Endothelial cell of umbilical vein (primary cell): ENCODE data around the gene MGAT5. TPM values are rescaled to one million over a fixed set of nuclear protein-coding genes. Genes with fewer than 3 reads are reported as not detected.

ENCODE experiments used
- BruUV-seq: library from RNA; stranded (reverse); fragments of 400-500 nt; replicated peaks from 2 replicates; lab custom pipeline; 2021; lab: Mats Ljungman, UMichigan
- CTCF ChIA-PET: fragments of 300-600, 350-600 bp; sonication (Branson Sonifier 250); formaldehyde crosslinking; loops from one replicate; lab custom pipeline; 2021; ENCODE audit warnings: antibody characterized with exemption, inconsistent platforms; lab: Charles Lee
- POLR2A ChIA-PET: fragments of 300-600, 350-600 bp; sonication (Branson Sonifier 250); formaldehyde crosslinking; loops from one replicate; lab custom pipeline; 2021; ENCODE audit warnings: antibody characterized with exemption, inconsistent platforms; lab: Charles Lee
- DNase-seq: peaks from one replicate; pipeline ENCODE4 v3.0.0-alpha.2; 2011; ENCODE audit warnings: low read depth, low spot score
- FAIRE-seq: peaks from 2 replicates; lab custom pipeline; 2011; peaks lifted over from hg19 to GRCh38; lab: Jason Lieb, UNC
- H2AFZ ChIP-seq: 2 replicates; pipeline ENCODE4 v1.6.0; 2012; ENCODE audit warnings: low read depth, low read length, control low read depth, inconsistent platforms
- H3K27ac ChIP-seq: 2 replicates; pipeline ENCODE4 v1.5.1; 2011; ENCODE audit warnings: low read depth, mild to moderate bottlenecking, control low read depth, low read length, moderate library complexity; ENCODE audit not compliant: insufficient read depth
- H3K27me3 ChIP-seq, 2 experiments: 2 replicates each; pipeline versions ENCODE4 v1.6.0 to v1.6.1; 2011; ENCODE audit warnings: low read length in 2 of 2, mixed read lengths in 1 of 2; ENCODE audit not compliant: control insufficient read depth in 2 of 2, insufficient read depth in 2 of 2
- H3K36me3 ChIP-seq, 2 experiments: 2 replicates in 1 of 2; 3 replicates in 1 of 2; pipeline ENCODE4 v1.5.1; 2011; ENCODE audit warnings: low read length in 2 of 2, mild to moderate bottlenecking in 1 of 2, moderate library complexity in 1 of 2; ENCODE audit not compliant: control insufficient read depth in 2 of 2, insufficient read depth in 2 of 2; ENCODE audit errors: extremely low read depth in 1 of 2
- H3K4me1 ChIP-seq: 3 replicates; pipeline ENCODE4 v1.5.1; 2011; ENCODE audit warnings: mild to moderate bottlenecking, low read length; ENCODE audit not compliant: control insufficient read depth, insufficient read depth; ENCODE audit errors: extremely low read depth
- H3K4me2 ChIP-seq: 2 replicates; pipeline ENCODE4 v1.6.1; 2011; ENCODE audit warnings: low read length, control low read depth, mixed read lengths; ENCODE audit not compliant: insufficient read depth
- H3K4me3 ChIP-seq, 3 experiments: fragments of 200-600 bp in 1 of 3; sonication (generic), shearing (Covaris generic) in 1 of 3; replicated peaks in 1 of 3; 2 replicates each; pipeline ENCODE4 v1.5.1; 2011 to 2016; ENCODE audit warnings: control low read depth in 3 of 3, low read length in 3 of 3, mild to moderate bottlenecking in 2 of 3, inconsistent platforms in 1 of 3, low read depth in 1 of 3, moderate library complexity in 1 of 3; ENCODE audit not compliant: insufficient read depth in 1 of 3
- H3K79me2 ChIP-seq: 2 replicates; pipeline ENCODE4 v1.6.0; 2012; ENCODE audit warnings: low read length, inconsistent platforms; ENCODE audit not compliant: control insufficient read depth, insufficient read depth
- H3K9ac ChIP-seq: replicated peaks from 2 replicates; pipeline ENCODE3; 2011; ENCODE audit warnings: low read length, control low read depth; ENCODE audit not compliant: insufficient read depth; ENCODE audit errors: extremely low read depth
- H3K9me1 ChIP-seq: replicated peaks from 3 replicates; pipeline ENCODE4 v1.6.0; 2011; ENCODE audit warnings: mild to moderate bottlenecking, low read length; ENCODE audit not compliant: control insufficient read depth, insufficient read depth; ENCODE audit errors: extremely low read depth
- H3K9me3 ChIP-seq: replicated peaks from 2 replicates; pipeline ENCODE4 v1.5.1; 2012; ENCODE audit warnings: low read length, inconsistent platforms; ENCODE audit not compliant: control insufficient read depth, insufficient read depth
- H4K20me1 ChIP-seq: replicated peaks from 2 replicates; pipeline ENCODE3; 2011; ENCODE audit warnings: mild to moderate bottlenecking, low read length; ENCODE audit not compliant: control insufficient read depth, insufficient read depth; ENCODE audit errors: extremely low read depth
- EZH2 ChIP-seq: IDR thresholded peaks from 2 replicates; pipeline ENCODE4 v1.6.1; 2012; ENCODE audit warnings: borderline replicate concordance, low read depth, mild to moderate bottlenecking, moderate library complexity, low read length, inconsistent platforms; ENCODE audit not compliant: severe bottlenecking
- FOS ChIP-seq: IDR thresholded peaks from 2 replicates; pipeline ENCODE4 v1.6.1; 2011; ENCODE audit warnings: mild to moderate bottlenecking, low read length, moderate library complexity, borderline replicate concordance; ENCODE audit not compliant: insufficient read depth
- GATA2 ChIP-seq: IDR thresholded peaks from 2 replicates; pipeline ENCODE4 v1.7.0; 2011; ENCODE audit warnings: low read depth, mild to moderate bottlenecking, moderate library complexity, mixed read lengths, low read length; ENCODE audit not compliant: insufficient read length, insufficient read depth
- JUN ChIP-seq: IDR thresholded peaks from 2 replicates; pipeline ENCODE4 v1.6.1; 2011; ENCODE audit warnings: borderline replicate concordance, low read depth; ENCODE audit not compliant: insufficient read length, insufficient read depth
- MYC ChIP-seq: IDR thresholded peaks from one replicate; pipeline ENCODE4 v1.6.1; 2011; ENCODE audit warnings: mild to moderate bottlenecking, low read depth, low read length
- POLR2A ChIP-seq: IDR thresholded peaks from 2 replicates; pipeline ENCODE4 v1.6.1; 2012; ENCODE audit warnings: low read depth, mild to moderate bottlenecking, control low read depth, low read length
- POLR2AphosphoS5 ChIP-seq: IDR thresholded peaks from 2 replicates; pipeline ENCODE4 v1.6.1; 2012; ENCODE audit warnings: low read depth, mild to moderate bottlenecking, control low read depth, low read length, moderate library complexity; ENCODE audit not compliant: insufficient read depth
- dilution Hi-C: fragments of 300-500 bp; cut with MboI; formaldehyde crosslinking; loops from one replicate; pipeline ENCODE4 v1.15.0; 2019; ENCODE audit warnings: low sequenced_read_pairs; ENCODE audit not compliant: extremely low pct_ligation_motif_present
- intact Hi-C: fragments of 100-400 bp; cut with micrococcal nuclease; formaldehyde crosslinking; loops from one replicate; pipeline ENCODE4 v1.10.0; 2022
- polyA plus RNA-seq, 4 experiments: library from polyadenylated mRNA; depleted of rRNA in 3 of 4; stranded (reverse) in 3 of 4; unstranded in 1 of 4; fragments of >200 nt; gene quantifications; 2 replicates each; pipeline versions ENCODE4 v1.2.1 to v1.2.3, GENCODE V29; 2011 to 2012; ENCODE audit warnings: missing spikeins in 1 of 4
- total RNA-seq: library from RNA; stranded (reverse); gene quantifications from 2 replicates; pipeline ENCODE4 v1.2.3, GENCODE V29; 2021
- TF ChIP-seq, protein P1 (sequence below), 2 donors: IDR thresholded peaks; 1 replicate in 1 of 2; 2 replicates in 1 of 2; pipeline ENCODE4 v1.5.1; 2011; ENCODE audit warnings: low read length in 2 of 2, mild to moderate bottlenecking in 2 of 2, moderate library complexity in 2 of 2, control low read depth in 1 of 2, inconsistent platforms in 1 of 2, low read depth in 1 of 2; ENCODE audit not compliant: insufficient read depth in 1 of 2; ENCODE audit errors: extremely low read depth in 1 of 2
- TF ChIP-seq, protein P2 (sequence below): IDR thresholded peaks from 2 replicates; pipeline ENCODE4 v1.6.1; 2011; ENCODE audit not compliant: insufficient read depth, insufficient read length

MGAT5 gene
- total and polyA plus RNA-seq, 2 donors (not counting 3 experiments of a cell fraction or from before 2014, with no cell fraction given) = 17.7 to 84.1 TPM

DNA sequence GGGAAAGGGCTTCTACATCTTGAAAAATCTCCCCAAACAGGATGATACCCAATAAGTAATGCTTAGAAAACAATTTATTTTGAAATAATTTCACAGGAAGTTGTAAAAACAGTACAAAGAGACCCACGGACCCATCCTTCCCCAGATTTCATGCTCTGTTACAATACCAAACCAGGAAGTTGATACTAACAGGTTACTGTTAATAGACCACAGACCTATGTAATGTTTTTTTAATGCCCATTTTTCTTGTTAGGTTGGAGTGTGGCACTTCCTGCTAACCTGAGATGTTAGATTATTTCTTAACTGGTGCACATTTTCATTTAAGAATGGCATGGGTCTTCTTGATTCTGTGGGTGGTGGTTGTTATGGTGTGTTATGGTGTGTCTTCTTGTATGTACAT, 21.4 kb upstream of the MGAT5 start:
- no peaks in the 10 kb centered on the region for H3K36me3 ChIP-seq
- ChIA-PET POLR2A (no interaction called here), CTCF (interaction anchor here (1.8 to 2.7 kb wide), 2 partner anchors 13 to 114 kb away, joined by 8 read pairs; no protein-coding TSS in a partner anchor)
- H3K9ac ChIP-seq = no peak overlapping the region
- DNase-seq (no peak), FAIRE-seq (no peak)
- H3K9me3 ChIP-seq = no peaks in the 10 kb centered on the region
- H3K4me2 ChIP-seq = no peak overlapping the region
- intact Hi-C loops (no loop called here), dilution Hi-C loops (no loop called here)
- peaks cover 12% of the 10 kb centered on the region for H3K79me2 ChIP-seq
- TF ChIP-seq POLR2AphosphoS5 (no peak), POLR2A (no peak), GATA2 (no peak), MYC (no peak), JUN (no peak), EZH2 (no peak), FOS (no peak)
- TF ChIP-seq, protein P1, sequence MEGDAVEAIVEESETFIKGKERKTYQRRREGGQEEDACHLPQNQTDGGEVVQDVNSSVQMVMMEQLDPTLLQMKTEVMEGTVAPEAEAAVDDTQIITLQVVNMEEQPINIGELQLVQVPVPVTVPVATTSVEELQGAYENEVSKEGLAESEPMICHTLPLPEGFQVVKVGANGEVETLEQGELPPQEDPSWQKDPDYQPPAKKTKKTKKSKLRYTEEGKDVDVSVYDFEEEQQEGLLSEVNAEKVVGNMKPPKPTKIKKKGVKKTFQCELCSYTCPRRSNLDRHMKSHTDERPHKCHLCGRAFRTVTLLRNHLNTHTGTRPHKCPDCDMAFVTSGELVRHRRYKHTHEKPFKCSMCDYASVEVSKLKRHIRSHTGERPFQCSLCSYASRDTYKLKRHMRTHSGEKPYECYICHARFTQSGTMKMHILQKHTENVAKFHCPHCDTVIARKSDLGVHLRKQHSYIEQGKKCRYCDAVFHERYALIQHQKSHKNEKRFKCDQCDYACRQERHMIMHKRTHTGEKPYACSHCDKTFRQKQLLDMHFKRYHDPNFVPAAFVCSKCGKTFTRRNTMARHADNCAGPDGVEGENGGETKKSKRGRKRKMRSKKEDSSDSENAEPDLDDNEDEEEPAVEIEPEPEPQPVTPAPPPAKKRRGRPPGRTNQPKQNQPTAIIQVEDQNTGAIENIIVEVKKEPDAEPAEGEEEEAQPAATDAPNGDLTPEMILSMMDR (IDR thresholded peaks at IDR 0.05; ENCODE audit: extremely low read depth in 1 of 2, insufficient read depth in 1 of 2, low read depth in 1 of 2, low read length in 2 of 2) = no peak
- TF ChIP-seq, protein P2, sequence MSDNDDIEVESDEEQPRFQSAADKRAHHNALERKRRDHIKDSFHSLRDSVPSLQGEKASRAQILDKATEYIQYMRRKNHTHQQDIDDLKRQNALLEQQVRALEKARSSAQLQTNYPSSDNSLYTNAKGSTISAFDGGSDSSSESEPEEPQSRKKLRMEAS = no peak
- no peak overlapping the region for H2AFZ ChIP-seq
- no peaks in the 10 kb centered on the region for H3K9me1 ChIP-seq
- no TSS peak for BruUV-seq
- no peaks in the 10 kb centered on the region for H3K27me3 ChIP-seq
- H3K4me1 ChIP-seq = no peaks in the 10 kb centered on the region
- peaks cover 2% of the 10 kb centered on the region for H4K20me1 ChIP-seq
- no peak overlapping the region for H3K27ac ChIP-seq
- H3K4me3 ChIP-seq = no peak overlapping the region
